Activated CD4-positive, alpha-beta memory T cell treated with anti-CD3 and anti-CD28 coated beads, Interleukin-2, amount 10 ng/mL, durations not matched to agents 7 days and 5 days (primary cell): ENCODE measurements around the gene IFNA8. TPM values are rescaled to one million over a fixed set of nuclear protein-coding genes. Genes with fewer than 3 reads are reported as not detected.
"Not testable (repeated sequence)": the region's sequence is repeated elsewhere in the genome, so short reads cannot be mapped to it uniquely, and the experiment has no call there.

Source experiments
- CTCF ChIA-PET: fragments of 350-600 bp; sonication (Branson Sonifier 250); formaldehyde crosslinking; loops from one replicate; lab custom pipeline; 2021; ENCODE audit warnings: antibody characterized with exemption, inconsistent platforms; lab: Charles Lee
- POLR2A ChIA-PET: fragments of 350-600 bp; sonication (Branson Sonifier 250); formaldehyde crosslinking; loops from one replicate; lab custom pipeline; 2021; ENCODE audit warnings: antibody characterized with exemption; lab: Charles Lee
- DNase-seq: peaks from one replicate; pipeline ENCODE4 v3.0.0-alpha.2; 2020
- H3K27ac Mint-ChIP-seq: one replicate; pipeline ENCODE4 v1.8.0; 2021; ENCODE audit warnings: mild to moderate bottlenecking, mixed read lengths
- H3K27me3 Mint-ChIP-seq: one replicate; pipeline ENCODE4 v1.8.0; 2021; ENCODE audit warnings: mixed read lengths
- H3K36me3 Mint-ChIP-seq: one replicate; pipeline ENCODE4 v1.8.0; 2021; ENCODE audit warnings: low read depth, mixed read lengths
- H3K4me1 Mint-ChIP-seq: one replicate; pipeline ENCODE4 v1.8.0; 2021; ENCODE audit warnings: mixed read lengths
- H3K4me3 Mint-ChIP-seq: one replicate; pipeline ENCODE4 v1.8.0; 2021; ENCODE audit warnings: mild to moderate bottlenecking, mixed read lengths
- H3K9me3 Mint-ChIP-seq: one replicate; pipeline ENCODE4 v1.8.0; 2021; ENCODE audit warnings: mixed read lengths
- total RNA-seq, 2 experiments: library from RNA; stranded (reverse); gene quantifications; one replicate each; pipeline ENCODE4 v1.2.3, GENCODE V29; 2021

The IFNA8 gene
- total RNA-seq, 2 experiments from 2014 or later: not detected

DNA sequence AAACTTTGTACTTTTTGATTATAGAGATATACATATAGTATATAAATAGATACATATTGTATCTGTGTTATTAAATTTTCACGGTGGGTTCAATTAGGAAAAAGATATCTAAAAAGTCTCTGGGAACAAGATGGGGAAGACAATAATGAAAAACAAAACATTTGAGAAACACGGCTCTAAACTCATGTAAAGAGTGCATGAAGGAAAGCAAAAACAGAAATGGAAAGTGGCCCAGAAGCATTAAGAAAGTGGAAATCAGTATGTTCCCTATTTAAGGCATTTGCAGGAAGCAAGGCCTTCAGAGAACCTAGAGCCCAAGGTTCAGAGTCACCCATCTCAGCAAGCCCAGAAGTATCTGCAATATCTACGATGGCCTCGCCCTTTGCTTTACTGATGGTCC lies 31.2 kb downstream of the IFNA8 start, which contains the start of gene IFNA1:
TSS of gene IFNA1 (plus strand) at position 301 of the 400 bp plus-strand sequence. CDS start at position 370, 69 bp downstream.
- no peak for DNase-seq
- Mint-ChIP-seq H3K4me3 (no peak within 1 kb of the TSS), H3K9me3 (no peaks in the 10 kb centered on the region), H3K27ac (no peak within 1 kb of the TSS), H3K27me3 (peaks cover 10% of the 10 kb centered on the region), H3K36me3 (no peaks in the 10 kb centered on the region), H3K4me1 (peaks cover 14% of the 10 kb centered on the region)
- CTCF ChIA-PET: no interaction called here
- POLR2A ChIA-PET: no interaction called here

DNA sequence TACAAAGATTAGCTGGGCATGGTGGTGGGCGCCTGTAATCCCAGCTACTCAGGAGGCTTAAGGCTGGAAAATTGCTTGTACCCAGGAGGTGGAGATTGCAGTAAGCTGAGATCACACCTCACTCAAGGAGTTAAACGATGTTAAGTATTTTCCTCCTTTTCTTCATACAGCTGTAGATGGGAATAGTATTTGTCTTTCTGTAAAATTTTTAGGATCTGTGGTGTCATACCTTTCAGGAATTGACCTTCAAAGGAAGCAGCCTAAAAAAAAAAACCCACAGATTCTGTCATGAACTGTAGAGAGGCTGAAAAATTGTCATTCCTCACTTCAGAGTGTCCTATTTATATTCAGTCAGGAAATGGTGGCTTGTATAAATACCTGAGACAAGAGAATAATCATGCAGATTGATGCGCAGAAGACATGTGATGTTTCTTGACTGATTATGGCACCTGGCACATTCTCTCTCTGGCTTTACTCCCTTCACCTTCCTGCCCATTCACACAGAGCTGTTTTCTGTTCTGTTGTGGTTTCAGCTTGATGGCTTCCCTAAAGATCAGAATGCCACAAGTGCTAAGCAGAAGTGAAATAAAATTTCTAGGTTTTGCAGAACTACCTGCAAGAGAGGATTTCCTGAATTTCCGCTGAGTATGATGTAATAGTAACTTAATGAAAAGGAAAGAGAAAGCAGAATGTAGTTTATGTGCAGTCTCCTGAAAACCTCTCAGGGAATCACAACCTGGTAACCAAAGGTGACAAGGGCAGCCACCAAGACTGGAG lies 35.1 kb downstream of the IFNA8 start:
- peaks cover 14% of the 10 kb centered on the region for H3K4me1 Mint-ChIP-seq
- POLR2A ChIA-PET: no interaction called here
- no peak overlapping the region for H3K4me3 Mint-ChIP-seq
- H3K36me3 Mint-ChIP-seq: no peaks in the 10 kb centered on the region
- DNase-seq: no peak
- H3K27ac Mint-ChIP-seq: no peak overlapping the region
- CTCF ChIA-PET: interaction anchor here (1.7 kb wide), 1 partner anchor 10 kb away, joined by 7 read pairs; no protein-coding TSS in a partner anchor
- peaks cover 7% of the 10 kb centered on the region for H3K27me3 Mint-ChIP-seq
- no peaks in the 10 kb centered on the region for H3K9me3 Mint-ChIP-seq

DNA sequence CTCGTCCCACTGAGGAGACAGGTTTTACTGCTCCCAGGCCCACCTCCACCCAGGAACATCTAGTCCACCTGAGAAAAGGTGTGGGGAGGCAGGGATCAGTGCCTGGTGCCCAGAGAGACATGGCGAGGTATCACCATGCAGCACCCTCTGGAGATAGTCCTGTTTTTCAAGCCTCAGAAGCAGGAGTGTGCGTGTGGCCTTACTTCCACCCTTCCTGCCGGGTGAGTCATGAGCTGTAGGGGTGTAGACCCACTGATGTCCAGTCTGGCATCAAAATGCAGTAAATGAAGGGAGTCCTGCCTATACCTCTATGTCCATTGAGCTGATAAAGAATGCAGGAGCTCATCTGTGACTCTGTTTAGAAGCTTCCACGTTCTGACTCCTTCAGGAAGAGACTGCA lies 40.4 kb downstream of the IFNA8 start:
- DNase-seq, H3K9me3 Mint-ChIP-seq, H3K4me3 Mint-ChIP-seq, CTCF ChIA-PET, POLR2A ChIA-PET, H3K27ac Mint-ChIP-seq, H3K4me1 Mint-ChIP-seq, H3K27me3 Mint-ChIP-seq, H3K36me3 Mint-ChIP-seq: not testable (repeated sequence)

DNA sequence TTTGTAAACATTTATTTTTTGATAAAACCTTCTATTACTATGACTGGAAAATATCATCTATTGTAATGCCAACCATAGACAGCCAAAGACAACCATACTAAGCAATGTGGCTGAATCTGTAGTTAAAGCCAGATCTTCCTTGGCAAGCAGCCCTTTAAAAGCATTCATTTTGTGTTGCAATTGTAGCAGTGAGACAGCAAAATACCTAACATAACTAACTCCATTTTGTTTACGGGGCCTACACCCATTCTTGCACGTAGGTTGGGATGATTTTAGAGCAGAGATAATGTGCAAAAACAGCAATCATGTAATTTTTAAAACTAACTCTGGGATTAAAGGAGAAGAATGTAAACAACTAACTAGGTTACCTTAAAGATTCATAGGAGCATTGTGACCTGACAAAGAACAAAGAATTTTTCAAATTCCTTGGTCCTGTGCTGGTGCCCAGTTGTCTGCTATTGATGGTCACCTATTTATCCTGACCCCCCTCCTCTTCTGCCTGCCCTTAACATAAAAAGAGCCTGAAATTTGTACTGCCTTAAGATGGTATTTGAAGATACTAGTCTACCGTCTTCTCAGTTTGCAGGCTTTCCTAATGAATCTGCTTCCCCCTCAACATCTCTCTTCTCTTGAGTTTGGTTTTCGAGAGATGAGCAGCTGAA lies 41.9 kb downstream of the IFNA8 start:
- peaks cover 9% of the 10 kb centered on the region for H3K27me3 Mint-ChIP-seq
- POLR2A ChIA-PET: no interaction called here
- H3K36me3 Mint-ChIP-seq: no peaks in the 10 kb centered on the region
- CTCF ChIA-PET: no interaction called here
- no peaks in the 10 kb centered on the region for H3K9me3 Mint-ChIP-seq
- no peaks in the 10 kb centered on the region for H3K4me1 Mint-ChIP-seq
- no peak for DNase-seq
- H3K4me3 Mint-ChIP-seq: no peak overlapping the region
- H3K27ac Mint-ChIP-seq: no peak overlapping the region

DNA sequence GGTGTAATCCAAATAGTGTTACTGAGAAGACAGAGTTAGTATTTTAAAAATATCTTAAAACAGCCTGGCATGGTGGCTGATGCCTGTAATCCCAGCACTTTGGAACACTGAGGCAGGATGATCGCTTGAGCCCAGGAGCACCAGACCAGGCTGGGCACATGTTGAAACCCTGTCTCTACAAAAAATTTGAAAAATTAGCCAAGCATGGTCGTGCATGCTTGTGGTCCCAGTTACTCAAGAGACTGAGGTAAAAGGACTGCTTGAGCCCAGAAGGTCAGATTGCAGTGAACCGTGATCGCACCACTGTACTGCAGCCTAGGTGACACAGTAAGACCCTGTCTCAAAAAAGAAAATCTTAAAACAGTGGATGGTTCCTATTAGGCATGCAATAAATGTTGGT lies 43.8 kb downstream of the IFNA8 start:
- ChIA-PET POLR2A (no interaction called here), CTCF (interaction anchor here (1.7 to 4.0 kb wide), 2 partner anchors 19 to 217 kb away, joined by 4 to 23 read pairs; no protein-coding TSS in a partner anchor)
- DNase-seq: no peak
- H3K9me3 Mint-ChIP-seq: no peaks in the 10 kb centered on the region
- H3K4me1 Mint-ChIP-seq: no peaks in the 10 kb centered on the region
- H3K27ac Mint-ChIP-seq: no peak overlapping the region
- H3K4me3 Mint-ChIP-seq: no peak overlapping the region
- H3K27me3 Mint-ChIP-seq: peaks cover 13% of the 10 kb centered on the region
- H3K36me3 Mint-ChIP-seq: no peaks in the 10 kb centered on the region

DNA sequence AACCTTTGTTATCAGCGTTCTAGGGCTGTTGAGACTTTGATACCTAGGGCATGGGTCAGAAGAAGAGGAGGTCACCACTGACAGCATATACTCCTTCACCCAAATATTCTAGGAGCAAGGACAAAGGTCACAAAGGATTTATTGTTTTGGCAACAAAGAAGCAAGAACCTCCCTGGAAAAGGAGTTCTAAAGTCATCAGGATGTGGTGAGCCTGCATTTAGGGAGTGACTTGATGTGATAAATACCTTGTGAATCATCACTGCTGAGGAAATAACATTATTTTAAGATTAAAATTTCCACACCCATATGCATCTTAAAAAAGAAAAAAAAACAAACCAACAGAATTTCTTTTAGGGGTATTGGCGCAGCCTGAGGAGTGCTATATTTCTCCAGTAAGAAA lies 45.2 kb downstream of the IFNA8 start:
- POLR2A ChIA-PET: no interaction called here

DNA sequence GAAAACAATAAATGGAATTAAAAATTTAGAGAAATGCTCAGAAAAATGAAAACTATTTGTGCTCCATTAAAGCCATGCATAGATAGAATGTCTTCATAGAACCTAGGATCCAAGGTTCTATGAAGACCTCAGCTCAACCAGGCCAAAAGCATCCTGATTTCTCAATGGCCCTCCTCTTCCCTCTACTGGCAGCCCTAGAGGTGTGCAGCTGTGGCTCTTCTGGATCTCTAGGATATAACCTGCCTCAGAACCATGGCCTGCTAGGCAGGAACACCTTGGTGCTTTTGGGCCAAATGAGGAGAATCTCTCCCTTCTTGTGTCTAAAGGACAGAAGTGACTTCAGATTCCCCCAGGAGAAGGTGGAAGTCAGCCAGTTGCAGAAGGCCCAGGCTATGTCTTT lies 46.4 kb downstream of the IFNA8 start:
- H3K27me3 Mint-ChIP-seq: peaks cover 20% of the 10 kb centered on the region
- no peaks in the 10 kb centered on the region for H3K36me3 Mint-ChIP-seq
- no peaks in the 10 kb centered on the region for H3K4me1 Mint-ChIP-seq
- CTCF ChIA-PET: interaction anchor here (0.6 to 4.0 kb wide), 12 partner anchors 10 to 260 kb away, joined by 3 to 23 read pairs (median 4); no protein-coding TSS in a partner anchor
- no peak overlapping the region for H3K27ac Mint-ChIP-seq
- H3K9me3 Mint-ChIP-seq: no peaks in the 10 kb centered on the region
- no peak overlapping the region for H3K4me3 Mint-ChIP-seq
- no peak for DNase-seq
- POLR2A ChIA-PET: no interaction called here

More for the DNA sequence above, 45.2 kb downstream of the IFNA8 start:
- DNase-seq: no peak
- CTCF ChIA-PET: interaction anchor here (1.0 to 4.0 kb wide), 7 partner anchors 18 to 259 kb away, joined by 3 to 23 read pairs (median 4); no protein-coding TSS in a partner anchor
- no peak overlapping the region for H3K4me3 Mint-ChIP-seq
- no peaks in the 10 kb centered on the region for H3K4me1 Mint-ChIP-seq
- H3K27me3 Mint-ChIP-seq: peaks cover 16% of the 10 kb centered on the region
- no peaks in the 10 kb centered on the region for H3K9me3 Mint-ChIP-seq
- H3K36me3 Mint-ChIP-seq: no peaks in the 10 kb centered on the region
- no peak overlapping the region for H3K27ac Mint-ChIP-seq

Other genes starting within 250 kb of the IFNA8 start
- not detected for gene IFNA21, start 242.5 kb upstream of the IFNA8 start, total RNA-seq
- gene IFNA4, start 221.5 kb upstream of the IFNA8 start, total RNA-seq: not detected
- not detected for gene IFNA7, start 206.9 kb upstream of the IFNA8 start, total RNA-seq
- gene IFNA10, start 202.0 kb upstream of the IFNA8 start, total RNA-seq: not detected
- gene IFNA16, start 191.8 kb upstream of the IFNA8 start, total RNA-seq: not detected
- gene IFNA17, start 180.9 kb upstream of the IFNA8 start, total RNA-seq: not detected
- gene IFNA14, start 169.1 kb upstream of the IFNA8 start, total RNA-seq: not detected
- not detected for gene IFNA5, start 103.8 kb upstream of the IFNA8 start, total RNA-seq
- gene KLHL9, start 73.7 kb upstream of the IFNA8 start, total RNA-seq: 10 to 100 TPM; 17.0 to 18.0 TPM
- gene IFNA6, start 58.2 kb upstream of the IFNA8 start, total RNA-seq: not detected
- gene IFNA13, start 41.1 kb upstream of the IFNA8 start, total RNA-seq: not detected
- gene IFNA2, start 23.7 kb upstream of the IFNA8 start, total RNA-seq: not detected
- gene IFNA1, start 31.3 kb downstream of the IFNA8 start, total RNA-seq: not detected
- gene IFNE, start 73.2 kb downstream of the IFNA8 start, total RNA-seq: not detected